Brain microvascular endothelial cell (primary cell): ENCODE data around the gene MSMO1.
"Not testable (repeated sequence)": the region's sequence is repeated elsewhere in the genome, so short reads cannot be mapped to it uniquely, and the experiment has no call there.

Source experiments
- DNase-seq: peaks from one replicate; pipeline ENCODE4 v3.0.0-alpha.2; 2020
- H3K27ac ChIP-seq: fragments of 250-450 bp; sonication (Bioruptor Pico); 2 replicates; pipeline ENCODE4 v1.5.1; 2020; ENCODE audit warnings: mild to moderate bottlenecking, moderate library complexity
- H3K27me3 ChIP-seq: fragments of 250-450 bp; sonication (Bioruptor Pico); replicated peaks from 2 replicates; pipeline ENCODE4 v1.5.1; 2020; ENCODE audit warnings: mild to moderate bottlenecking
- H3K36me3 ChIP-seq: fragments of 250-450 bp; sonication (Bioruptor Pico); replicated peaks from 2 replicates; pipeline ENCODE4 v1.5.1; 2020; ENCODE audit warnings: mild to moderate bottlenecking
- H3K4me3 ChIP-seq: 2 replicates; pipeline ENCODE4 v1.5.1; 2011; ENCODE audit warnings: low read depth, mild to moderate bottlenecking, control low read depth, low read length, moderate library complexity
- in situ Hi-C: cut with HindIII; loops from 2 replicates; pipeline ENCODE4 v1.10.0; 2017; ENCODE audit warnings: low sequenced_read_pairs, low pct_ligation_motif_present
- TF ChIP-seq, protein P1 (sequence below): IDR thresholded peaks from 2 replicates; pipeline ENCODE4 v1.5.1; 2011; ENCODE audit warnings: low read depth, mild to moderate bottlenecking, moderate library complexity, low read length, control low read depth, inconsistent platforms; ENCODE audit errors: missing control alignments

The MSMO1 gene

GRCh38 chr4:165327211-165328100 lies at the start of gene MSMO1:
MSMO1 (plus strand) TSS chr4:165327669; CDS start chr4:165333371, 5,702 bp downstream.
- peak; percentile 100 for DNase-seq
- peak within 1 kb of the TSS; percentile 97 for H3K4me3 ChIP-seq
- TF ChIP-seq, protein P1, sequence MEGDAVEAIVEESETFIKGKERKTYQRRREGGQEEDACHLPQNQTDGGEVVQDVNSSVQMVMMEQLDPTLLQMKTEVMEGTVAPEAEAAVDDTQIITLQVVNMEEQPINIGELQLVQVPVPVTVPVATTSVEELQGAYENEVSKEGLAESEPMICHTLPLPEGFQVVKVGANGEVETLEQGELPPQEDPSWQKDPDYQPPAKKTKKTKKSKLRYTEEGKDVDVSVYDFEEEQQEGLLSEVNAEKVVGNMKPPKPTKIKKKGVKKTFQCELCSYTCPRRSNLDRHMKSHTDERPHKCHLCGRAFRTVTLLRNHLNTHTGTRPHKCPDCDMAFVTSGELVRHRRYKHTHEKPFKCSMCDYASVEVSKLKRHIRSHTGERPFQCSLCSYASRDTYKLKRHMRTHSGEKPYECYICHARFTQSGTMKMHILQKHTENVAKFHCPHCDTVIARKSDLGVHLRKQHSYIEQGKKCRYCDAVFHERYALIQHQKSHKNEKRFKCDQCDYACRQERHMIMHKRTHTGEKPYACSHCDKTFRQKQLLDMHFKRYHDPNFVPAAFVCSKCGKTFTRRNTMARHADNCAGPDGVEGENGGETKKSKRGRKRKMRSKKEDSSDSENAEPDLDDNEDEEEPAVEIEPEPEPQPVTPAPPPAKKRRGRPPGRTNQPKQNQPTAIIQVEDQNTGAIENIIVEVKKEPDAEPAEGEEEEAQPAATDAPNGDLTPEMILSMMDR = no peak
- peaks cover 2% of the 10 kb centered on the region for H3K36me3 ChIP-seq
- no peaks in the 10 kb centered on the region for H3K27me3 ChIP-seq
- in situ Hi-C loops = no loop called here
- peak within 1 kb of the TSS; percentile 82 for H3K27ac ChIP-seq

DNA sequence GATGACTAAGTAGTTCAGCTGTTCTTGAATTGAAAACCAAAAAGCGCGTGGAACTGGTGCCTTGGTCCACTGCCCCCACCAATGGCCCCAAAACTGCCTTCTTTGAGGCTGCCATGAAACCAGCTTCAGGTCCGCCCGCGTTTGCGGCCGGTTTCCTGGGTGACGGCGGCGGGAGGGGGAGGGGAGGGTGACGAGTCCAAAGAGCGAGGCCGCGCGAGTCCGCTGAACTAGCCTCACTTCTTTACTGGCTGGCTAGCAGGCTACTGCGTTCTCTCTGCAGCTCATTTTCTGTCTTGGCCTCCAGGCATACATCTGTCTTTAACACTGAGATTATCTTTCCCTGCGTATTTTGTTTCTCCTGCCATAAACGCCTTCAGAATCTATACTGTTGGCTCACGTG lies 47.9 kb upstream of the MSMO1 start:
- H3K4me3 ChIP-seq, H3K36me3 ChIP-seq, H3K27ac ChIP-seq, H3K27me3 ChIP-seq, DNase-seq, in situ Hi-C loops: not testable (repeated sequence)

DNA sequence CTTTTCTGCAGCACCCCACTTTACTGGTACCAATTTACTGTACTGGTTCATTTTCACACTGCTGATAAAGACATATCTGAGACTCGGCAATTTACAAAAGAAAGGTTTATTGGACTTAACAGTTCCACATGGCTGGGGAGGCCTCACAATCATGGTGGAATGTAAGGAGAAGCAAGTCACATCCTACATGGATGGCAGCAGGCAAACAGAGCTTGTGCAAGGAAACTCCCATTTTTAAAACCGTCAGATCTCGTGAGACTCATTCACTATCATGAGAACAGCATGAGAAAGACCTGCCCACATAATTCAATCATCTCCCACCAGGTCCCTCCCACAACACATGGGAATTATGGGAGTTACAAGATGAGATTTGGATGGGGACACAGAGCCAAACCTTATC lies 42.8 kb upstream of the MSMO1 start:
- in situ Hi-C loops, DNase-seq, H3K27ac ChIP-seq, H3K27me3 ChIP-seq, H3K4me3 ChIP-seq, H3K36me3 ChIP-seq: not testable (repeated sequence)

GRCh38 chr4:165286619-165287340 lies 40.7 kb upstream of the MSMO1 start:
- H3K4me3 ChIP-seq, H3K27ac ChIP-seq, H3K36me3 ChIP-seq, DNase-seq, H3K27me3 ChIP-seq, in situ Hi-C loops: not testable (repeated sequence)

- H3K4me3 ChIP-seq = no peak overlapping the region
- DNase-seq = no peak
- peak overlapping the region; percentile 36 for H3K27ac ChIP-seq
- no peaks in the 10 kb centered on the region for H3K27me3 ChIP-seq
- TF ChIP-seq, protein P1 = no peak
- H3K36me3 ChIP-seq = no peaks in the 10 kb centered on the region
- in situ Hi-C loops = no loop called here
These were observed 39.2 kb upstream of the MSMO1 start for GRCh38 chr4:165288226-165288625.

DNA sequence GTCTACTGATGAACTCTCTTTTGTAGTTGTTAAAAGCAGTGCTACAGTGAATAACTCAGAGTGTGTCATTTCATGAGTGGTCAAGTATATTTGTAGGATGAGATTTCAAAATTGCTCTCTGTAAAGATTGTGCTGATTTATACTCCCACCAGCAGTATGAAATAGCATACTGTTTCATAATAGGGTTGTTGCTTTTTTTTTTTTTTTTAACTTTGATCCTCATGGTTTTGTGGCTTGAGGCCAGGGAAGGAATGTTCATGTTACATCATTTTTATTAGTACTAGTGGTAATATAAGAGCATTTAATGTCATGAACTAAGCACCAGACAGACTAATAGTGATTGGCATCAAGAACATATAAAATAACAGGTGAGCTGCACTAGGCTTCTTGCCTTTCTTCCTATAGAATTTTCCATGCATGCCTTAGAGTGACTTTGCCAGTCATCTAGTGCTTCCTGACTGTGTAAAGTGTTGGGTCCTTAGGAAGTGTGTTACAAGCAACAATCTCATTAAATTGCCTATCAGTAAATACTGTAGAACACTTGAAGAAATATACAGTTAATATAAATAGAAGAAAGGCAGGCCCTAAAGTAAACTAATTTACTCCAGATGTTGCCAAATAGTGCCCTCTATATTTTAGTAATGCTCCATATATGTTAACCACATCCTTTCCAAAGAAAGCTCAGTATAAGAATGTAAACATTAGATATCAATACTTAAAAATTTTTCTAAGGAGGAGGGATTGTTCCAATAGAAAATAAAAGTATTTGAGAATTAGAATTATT lies 38.6 kb upstream of the MSMO1 start:
- H3K27ac ChIP-seq = peak overlapping the region; percentile 46
- TF ChIP-seq, protein P1 = no peak
- in situ Hi-C loops = no loop called here
- no peak overlapping the region for H3K4me3 ChIP-seq
- H3K36me3 ChIP-seq = no peaks in the 10 kb centered on the region
- peak; percentile 56 for DNase-seq
- no peaks in the 10 kb centered on the region for H3K27me3 ChIP-seq

DNA sequence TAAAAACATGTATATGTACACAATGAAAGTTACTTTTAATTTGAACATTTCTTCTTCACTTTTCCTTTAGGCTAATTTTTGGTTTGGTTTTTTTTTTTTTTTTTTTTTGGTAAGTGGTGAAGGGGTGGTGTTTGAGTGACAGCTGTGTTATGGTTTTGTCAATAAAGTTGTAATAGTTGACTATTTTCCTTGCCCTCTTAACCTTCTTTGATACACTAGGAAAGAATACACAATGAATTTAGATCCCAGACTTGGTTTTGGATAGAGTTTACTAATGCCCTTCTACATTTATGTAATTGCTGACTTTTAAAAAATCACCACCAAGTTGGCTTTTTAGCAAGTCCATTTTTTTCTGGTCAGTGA lies 38.1 kb upstream of the MSMO1 start:
- in situ Hi-C loops = no loop called here
- TF ChIP-seq, protein P1 = no peak
- H3K27me3 ChIP-seq = no peaks in the 10 kb centered on the region
- DNase-seq = no peak
- H3K36me3 ChIP-seq = no peaks in the 10 kb centered on the region
- H3K4me3 ChIP-seq = no peak overlapping the region
- no peak overlapping the region for H3K27ac ChIP-seq
